ENCODE results near the gene TPBGL.

TPBGL gene

GRCh38 chr11:75246671-75247350, 6.2 kb downstream of the TPBGL start:
- DNase-seq = peak; percentile 6

- DNase-seq = no peak
Measured at GRCh38 chr11:75248924-75249256, 8.3 kb downstream of the TPBGL start.

- DNase-seq = peak; percentile 1
Measured at GRCh38 chr11:75249704-75250103, 9.1 kb downstream of the TPBGL start.

- DNase-seq = no peak
Measured at GRCh38 chr11:75254326-75254725, 13.8 kb downstream of the TPBGL start.

- DNase-seq = no peak
Measured at GRCh38 chr11:75260396-75261170, 20.0 kb downstream of the TPBGL start.

- no peak for DNase-seq
Measured at GRCh38 chr11:75261902-75262361, 21.4 kb downstream of the TPBGL start.

- no peak for DNase-seq
Measured at GRCh38 chr11:75262436-75262835, 21.9 kb downstream of the TPBGL start.

- DNase-seq = no peak
Measured at GRCh38 chr11:75262961-75263852, 22.6 kb downstream of the TPBGL start.

GRCh38 chr11:75263944-75264349, 23.4 kb downstream of the TPBGL start:
- DNase-seq = no peak

- DNase-seq = no peak
Measured at GRCh38 chr11:75264356-75264755, 23.8 kb downstream of the TPBGL start.

GRCh38 chr11:75264971-75265370, 24.4 kb downstream of the TPBGL start:
- no peak for DNase-seq

- no peak for DNase-seq
Measured at GRCh38 chr11:75265851-75266531, 25.4 kb downstream of the TPBGL start.

- no peak for DNase-seq
Measured at GRCh38 chr11:75267171-75267970, 26.8 kb downstream of the TPBGL start.

- no peak for DNase-seq
Measured at GRCh38 chr11:75268626-75269366, 28.2 kb downstream of the TPBGL start.

GRCh38 chr11:75269367-75269660, 28.7 kb downstream of the TPBGL start:
- no peak for DNase-seq

- DNase-seq = no peak
Measured at GRCh38 chr11:75269896-75270295, 29.3 kb downstream of the TPBGL start.

GRCh38 chr11:75270896-75271418, 30.4 kb downstream of the TPBGL start:
- DNase-seq = no peak

GRCh38 chr11:75271730-75272129, 31.2 kb downstream of the TPBGL start:
- no peak for DNase-seq

- no peak for DNase-seq
Measured at GRCh38 chr11:75272391-75272790, 31.8 kb downstream of the TPBGL start.

- no peak for DNase-seq
Measured at GRCh38 chr11:75272821-75273301, 32.3 kb downstream of the TPBGL start.
